CD4-positive, alpha-beta T cell treated with Interleukin-6 for 4 hours (primary cell): ENCODE measurements around the gene GRB10.
A peak's percentile ranks its signal among the peaks of the same experiment; 100 is the strongest.
"Not testable (repeated sequence)": the region's sequence is repeated elsewhere in the genome, so short reads cannot be mapped to it uniquely, and the experiment has no call there.

ENCODE experiments used
- DNase-seq: peaks from one replicate; pipeline ENCODE4 v3.0.0-alpha.2; 2020; ENCODE audit warnings: mixed read lengths

Gene GRB10

DNA sequence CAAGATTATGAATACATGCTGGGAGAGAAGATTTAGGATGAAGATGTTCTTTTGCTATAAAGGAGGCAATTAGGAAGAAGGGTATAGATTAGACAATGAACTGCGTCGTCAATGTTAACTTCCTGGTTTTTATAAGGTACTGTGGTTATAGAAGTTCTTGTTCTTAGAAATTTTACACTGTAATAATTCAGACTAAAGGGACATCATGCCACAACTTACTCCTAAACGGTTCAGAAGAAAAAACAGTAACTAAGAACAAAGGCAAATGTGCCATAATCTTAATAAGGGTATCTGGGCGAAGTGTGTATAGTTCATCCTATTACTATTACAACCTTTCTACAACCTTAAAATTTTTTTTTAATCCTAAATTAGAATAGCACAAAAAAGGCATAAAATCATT lies 186.2 kb downstream of the GRB10 start:
- no peak for DNase-seq

DNA sequence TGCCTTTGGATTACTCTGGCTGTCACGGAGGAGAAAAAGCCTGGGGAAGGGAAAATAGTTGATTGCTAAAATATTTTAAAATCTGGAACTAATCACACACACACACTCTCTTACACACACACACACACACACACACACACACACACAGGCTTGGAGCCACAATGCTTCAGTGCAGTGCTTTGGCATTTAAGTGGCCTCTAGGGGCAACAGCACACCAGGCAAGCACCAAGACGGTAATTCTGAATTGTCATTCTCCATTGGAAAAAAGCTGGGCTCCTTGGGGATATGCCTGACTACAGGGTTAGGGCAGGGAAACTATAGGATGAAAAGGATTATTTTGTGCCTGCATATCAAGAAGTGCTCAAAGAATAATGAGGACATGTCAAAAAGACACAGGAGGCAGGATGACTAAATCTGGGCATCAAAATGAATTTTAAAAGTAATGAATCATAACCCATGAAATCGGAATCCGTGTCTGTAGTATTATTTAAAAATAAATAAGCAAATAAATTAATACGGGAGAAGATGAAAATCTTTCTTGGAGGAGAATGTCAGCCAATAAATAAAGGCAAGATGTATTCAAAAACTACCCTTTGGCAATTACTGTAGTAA lies 187.1 kb downstream of the GRB10 start:
- peak; percentile 31 for DNase-seq

DNA sequence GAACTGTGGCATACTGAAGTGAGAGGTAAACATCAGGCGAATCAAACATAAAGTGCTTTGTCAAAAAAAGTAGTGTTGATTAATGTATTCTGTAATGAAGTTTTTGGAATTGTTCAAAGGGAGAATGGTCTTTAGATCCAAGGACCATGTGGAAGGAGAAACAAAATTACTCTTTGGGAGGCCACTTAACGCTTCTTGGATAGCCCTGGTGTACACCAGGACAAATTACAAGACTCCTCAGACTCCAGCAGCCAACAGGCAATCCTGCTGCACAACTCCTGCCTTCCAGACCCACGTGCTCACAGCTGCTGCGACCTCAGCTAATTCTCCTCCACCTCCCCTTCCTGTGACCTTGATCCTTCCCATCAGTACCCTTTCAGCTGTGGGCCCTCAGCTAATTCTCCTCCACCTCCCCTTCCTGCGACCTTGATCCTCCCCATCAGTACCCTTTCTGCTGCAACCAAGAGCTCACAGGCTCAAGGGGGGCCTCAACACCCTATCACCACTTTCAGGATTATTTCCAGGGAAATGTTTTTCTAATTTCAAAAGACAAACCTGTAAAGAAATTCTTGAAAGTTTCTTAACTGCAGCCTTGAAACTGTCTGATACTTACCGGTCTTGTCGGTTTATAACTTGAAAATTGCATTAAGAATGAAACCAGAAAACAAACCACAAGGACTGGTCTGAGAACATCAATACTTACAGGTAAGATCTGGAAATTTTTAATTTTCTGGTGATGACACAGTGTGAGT lies 187.8 kb downstream of the GRB10 start:
- no peak for DNase-seq

DNA sequence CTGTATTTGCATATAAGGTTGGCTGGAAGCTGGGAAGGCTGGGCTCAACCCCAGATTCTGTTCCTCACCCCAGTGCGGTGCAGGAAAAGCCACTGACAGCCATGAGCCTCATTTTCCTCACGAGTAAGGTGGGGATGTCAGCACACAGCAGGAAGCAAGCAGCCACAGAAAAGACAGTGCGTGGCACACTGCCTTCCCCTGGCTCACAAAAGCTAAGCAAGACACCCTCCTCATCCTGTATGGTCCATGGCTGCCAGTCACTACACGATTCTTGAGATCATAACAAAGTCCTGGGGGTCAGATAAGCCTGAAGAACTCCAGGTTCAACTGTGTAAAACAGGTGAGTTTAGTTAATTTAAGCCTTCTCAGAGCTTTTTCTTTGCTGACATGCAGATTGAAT lies 188.6 kb downstream of the GRB10 start:
- no peak for DNase-seq

DNA sequence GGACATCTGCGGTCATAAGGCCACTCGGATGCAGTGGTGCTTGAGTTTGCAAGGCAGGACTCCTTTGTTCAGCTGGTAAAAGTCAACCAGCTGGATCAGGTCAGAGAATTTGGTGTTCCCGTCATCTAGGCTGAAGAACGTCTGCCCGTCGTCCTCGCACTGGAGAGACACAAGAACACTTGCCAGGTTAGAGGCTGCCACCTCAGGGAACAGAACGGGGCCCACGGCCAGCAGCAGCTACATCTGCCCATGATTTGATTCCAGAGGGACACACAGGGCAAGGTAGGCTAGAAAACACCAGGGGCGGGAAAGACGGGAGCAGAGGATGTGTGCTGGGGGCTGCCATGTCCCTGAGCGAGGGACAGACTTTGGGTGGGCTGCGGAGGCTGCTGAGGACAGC lies 189.8 kb downstream of the GRB10 start:
- DNase-seq: no peak

DNA sequence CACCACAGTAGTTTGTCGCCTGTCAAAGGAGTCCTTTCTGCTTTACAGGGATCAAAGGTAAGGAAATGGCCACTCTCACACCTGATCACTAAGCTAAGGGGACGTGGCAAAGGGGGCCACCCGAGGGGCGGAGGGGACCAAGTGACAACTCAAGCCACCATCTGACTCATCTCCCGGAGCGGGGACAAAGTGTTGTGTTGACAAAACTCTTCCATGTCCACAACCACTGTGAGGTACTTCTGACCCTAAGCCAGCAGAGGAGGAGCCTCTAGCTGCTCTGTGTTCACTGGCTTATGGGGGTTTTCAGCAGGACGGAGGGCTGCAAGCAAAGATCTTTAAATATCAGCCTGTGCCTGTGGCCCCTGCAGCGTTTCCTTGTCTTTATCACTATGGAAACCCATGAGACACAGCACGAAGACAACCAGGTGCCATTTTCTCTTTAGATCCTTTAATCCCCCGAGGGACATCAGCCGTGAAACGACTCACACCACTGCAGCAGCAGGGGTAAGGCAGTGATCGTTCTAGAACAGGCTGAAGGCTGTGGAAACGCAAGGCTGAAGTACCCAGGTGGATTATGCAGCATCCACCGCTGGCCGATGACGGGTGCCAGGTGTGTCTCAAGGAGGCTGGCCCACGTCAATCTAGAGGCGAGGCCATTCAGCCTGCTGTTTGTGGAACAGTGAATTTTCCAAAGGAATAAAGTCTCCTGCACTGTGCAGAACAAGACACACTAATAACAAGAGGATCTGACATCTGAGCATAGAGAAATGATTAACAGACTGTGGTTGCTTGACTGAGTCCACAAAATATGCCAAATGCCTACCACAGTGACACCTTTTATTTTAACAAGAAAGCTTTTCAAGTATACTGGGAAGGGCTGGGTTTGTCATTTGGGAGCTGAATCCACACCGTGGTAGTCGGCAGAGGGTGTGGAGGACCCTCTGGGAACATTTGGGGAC lies 190.9 kb downstream of the GRB10 start:
- DNase-seq: no peak

DNA sequence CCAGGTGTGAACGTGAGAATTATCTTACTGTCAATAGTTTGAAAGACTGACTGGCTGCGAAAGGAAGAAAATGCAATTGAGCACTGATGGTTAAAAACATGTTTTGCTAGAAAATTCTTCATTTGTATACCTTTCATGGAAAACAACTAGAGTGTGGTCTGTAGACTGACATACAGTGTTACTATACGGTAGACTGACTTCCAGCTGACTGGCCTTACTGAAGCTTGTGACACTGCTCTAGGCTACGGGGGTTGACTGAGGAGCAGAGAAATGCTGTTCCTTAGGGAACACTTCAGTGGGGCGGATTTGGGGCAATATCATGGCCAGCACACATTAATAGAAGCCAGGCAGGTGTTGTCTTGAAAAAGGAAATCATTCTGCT lies 191.6 kb downstream of the GRB10 start:
- DNase-seq: no peak

DNA sequence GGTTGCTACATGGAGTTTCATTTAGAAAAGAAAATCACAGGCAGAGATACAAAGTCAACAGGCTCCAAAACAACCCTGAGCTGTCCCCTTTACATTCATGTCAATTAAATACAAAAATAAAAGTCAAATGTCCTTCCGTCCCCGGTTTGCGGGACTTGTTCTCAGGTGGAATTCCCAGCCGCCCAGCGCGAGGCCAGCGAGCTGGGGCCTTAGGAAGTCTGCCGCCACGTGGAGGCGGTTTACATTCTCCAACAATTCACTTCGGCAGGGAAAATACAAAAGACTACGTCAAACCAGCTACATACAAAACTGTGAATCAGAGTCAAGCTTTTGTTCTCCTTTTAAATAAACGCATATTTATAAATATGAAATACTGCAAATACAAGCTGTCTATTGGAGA lies 192.2 kb downstream of the GRB10 start:
- no peak for DNase-seq

DNA sequence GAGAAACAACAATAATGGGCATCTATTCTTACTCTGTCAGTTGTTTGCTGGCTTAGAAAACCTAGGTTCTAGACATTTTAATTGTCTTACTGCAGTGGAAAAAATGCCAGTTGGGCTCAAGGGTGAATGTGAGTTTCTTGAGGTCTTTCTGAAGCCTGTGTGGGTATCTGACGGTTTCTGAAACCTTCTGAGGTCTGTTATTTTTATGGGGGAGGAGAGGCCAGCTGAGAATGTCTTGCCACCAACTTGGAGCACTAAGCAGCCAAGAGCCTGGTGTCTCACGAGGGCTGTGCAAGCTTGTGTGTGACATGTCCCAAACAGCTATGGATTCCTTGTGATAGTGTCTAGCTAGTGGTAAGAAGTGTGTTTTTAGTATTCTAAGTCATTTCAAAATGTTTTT lies 193.3 kb downstream of the GRB10 start:
- DNase-seq: no peak

DNA sequence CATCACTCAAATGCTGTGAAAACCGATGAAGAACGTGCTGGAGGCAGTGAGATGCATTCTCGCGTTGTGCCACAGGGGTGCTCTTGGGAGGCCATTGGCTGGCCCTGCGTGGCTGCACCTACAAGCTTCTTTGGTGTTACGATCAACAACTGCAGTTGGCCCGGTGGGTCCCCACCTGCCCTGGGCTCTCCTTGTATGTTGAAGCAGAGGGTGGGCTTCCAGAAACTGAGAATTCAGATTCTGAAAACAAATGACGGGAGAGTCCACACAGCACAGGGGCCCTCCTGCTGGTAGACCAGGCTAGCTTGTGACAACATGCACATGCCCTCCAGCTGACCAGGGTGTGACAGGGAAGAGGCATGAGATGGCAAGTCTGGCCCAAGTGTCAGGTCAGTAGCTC lies 193.8 kb downstream of the GRB10 start:
- no peak for DNase-seq

DNA sequence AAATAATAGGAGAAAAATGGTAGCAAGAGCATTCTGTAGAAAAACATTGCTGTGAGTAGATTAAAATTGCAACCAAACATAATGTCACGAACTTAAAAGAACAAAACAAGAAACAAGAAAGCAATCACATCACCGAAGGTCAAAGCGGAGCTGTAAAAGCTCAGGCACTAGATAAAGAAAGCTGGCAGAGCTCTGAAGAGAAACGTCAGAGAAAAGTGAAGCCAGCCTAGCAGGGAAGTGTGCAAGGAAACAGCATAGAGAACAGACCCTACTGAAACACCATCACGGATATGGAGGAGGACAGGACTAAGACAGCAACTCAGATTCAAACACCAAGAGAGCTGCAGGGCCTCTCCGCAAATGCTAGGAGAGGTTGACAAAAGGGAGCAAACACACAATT lies 195.0 kb downstream of the GRB10 start:
- no peak for DNase-seq

DNA sequence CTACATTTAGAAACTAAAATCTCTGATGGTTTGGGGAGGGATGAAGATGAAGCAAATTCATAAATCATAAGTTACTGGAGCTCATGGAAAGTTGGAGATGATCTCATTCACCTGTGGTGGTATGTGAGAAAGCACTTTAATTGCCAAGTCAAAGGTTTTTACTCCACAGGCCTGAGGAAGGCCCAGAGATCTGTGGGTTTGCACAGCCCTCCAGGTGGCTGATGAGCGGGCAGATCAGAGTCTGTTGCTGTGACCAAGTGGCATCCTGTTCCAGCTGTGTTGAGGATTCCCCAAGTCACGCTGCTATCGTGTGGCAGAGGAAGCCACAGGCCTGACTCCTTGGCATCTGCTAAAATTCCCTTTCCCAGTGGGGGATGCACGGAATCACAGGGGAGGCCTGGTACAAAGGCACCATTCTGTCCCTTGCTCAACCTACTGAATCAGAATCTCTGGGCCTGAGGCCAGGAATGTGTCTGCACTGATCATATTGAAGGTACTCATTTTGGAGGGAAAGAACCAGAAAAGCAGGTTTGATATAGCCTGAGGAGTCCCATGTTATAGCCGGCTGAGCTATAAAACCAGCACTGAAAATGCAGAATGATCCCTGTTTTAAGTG lies 197.8 kb downstream of the GRB10 start:
- DNase-seq: no peak

DNA sequence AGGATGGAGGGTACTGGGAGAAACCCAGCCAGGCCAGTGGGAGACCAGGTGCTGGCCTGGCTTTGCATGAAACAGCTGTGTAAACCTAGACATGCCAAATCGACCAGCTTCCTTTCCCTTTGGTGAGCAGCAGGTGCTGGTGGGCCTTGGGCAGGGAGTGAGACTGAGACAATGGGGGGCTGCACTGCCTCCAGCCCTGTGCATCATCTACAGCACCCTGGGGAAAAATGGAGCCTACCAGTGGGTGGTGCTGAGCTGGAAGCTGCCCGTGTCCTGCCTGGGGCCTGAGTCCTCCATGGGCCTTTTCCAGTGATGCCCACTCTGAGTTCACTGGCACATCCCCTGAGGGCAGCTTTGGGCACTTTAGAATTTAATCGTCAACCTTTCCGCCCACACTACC lies 198.3 kb downstream of the GRB10 start:
- no peak for DNase-seq

DNA sequence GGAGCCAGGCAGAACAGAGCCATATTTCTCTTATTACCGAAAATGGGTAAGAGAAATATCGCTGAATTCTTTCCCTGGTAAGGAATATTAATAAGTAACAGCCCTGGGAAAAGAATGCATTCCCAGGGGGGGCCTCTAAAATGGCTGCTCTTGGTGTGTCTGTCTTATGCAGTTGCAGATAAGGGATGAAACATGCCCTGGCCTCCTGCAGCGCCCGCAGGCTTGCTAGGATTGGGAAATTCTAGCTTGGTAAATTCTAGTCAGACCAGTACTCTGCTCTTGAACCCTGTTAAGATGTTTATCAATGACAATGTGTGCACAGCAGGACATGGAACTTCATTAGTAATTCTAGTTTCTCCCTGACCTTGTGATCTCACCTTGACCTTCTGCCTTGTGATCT lies 199.4 kb downstream of the GRB10 start:
- DNase-seq: not testable (repeated sequence)

DNA sequence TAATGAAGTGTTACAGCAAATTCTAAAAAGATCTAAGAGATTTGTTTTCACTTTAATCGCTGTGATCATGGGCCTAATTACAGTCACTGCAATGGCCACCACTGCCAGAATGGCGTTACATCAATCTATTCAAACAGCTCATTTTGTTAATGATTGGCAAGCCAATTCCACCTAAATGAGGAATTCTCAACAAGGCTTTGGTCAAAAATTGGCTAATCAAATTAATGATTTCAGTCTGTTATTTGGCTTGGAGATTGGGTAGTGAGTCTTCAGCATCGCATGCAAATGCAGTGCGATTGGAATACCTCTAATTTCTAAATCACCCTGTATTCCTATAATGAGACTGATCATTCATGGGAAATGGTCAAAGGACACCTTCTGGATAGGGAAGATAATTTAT lies 200.4 kb downstream of the GRB10 start:
- DNase-seq: not testable (repeated sequence)

DNA sequence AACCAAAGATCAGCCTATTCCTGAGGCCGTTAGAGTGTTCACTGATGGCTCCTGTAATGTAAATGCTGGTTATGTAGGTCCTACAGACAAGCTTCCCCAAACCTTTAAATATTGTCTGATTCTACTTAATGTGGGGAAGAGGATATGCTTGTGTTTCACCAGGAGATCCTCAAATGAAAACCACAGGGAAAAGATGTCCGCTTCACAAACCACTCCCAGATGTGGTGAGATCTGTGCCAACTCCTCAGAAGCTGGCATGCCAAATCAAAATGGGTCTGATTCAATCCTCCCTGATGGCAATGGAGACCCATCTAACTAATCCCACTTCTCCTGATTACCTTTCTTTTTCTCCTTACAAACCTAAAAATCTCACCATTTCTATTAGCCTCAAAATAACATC lies 202.0 kb downstream of the GRB10 start:
- not testable (repeated sequence) for DNase-seq

DNA sequence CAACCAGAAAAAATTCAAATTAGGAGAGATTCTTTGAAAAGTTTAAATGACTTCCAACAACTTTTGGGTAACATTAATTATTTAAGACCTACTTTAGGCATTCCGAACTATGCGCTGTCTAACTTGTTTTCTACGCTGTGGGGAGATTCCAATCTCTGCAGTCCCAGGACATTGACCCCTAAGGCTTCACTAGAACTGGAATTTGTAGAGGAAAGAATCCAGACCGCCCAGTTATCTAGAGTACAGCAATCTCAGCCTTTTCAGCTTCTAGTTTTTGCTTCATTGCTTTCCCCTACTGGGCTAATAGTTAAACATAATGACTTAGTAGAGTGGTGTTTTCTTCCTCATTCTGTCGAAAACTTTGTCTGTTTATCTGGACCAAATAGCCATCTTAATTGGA lies 202.6 kb downstream of the GRB10 start:
- no peak for DNase-seq

DNA sequence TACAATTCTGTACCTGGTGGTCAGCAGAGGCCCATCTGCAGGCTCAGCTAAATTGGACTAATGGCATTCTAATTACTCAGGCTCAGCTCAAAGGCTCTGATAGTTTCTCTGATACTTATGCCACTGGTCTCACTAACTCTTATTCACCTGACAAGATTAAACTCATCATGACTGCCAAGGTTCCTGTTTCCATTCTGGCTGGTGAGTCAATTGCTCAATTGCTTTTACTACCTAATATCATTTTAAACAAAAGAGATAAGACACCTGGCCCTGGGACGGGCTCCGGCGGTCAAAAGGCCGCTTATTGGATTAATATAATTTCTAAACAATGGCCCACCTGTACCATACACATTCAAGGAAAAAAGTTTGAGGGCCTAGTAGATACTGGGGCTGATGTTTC lies 204.6 kb downstream of the GRB10 start:
- not testable (repeated sequence) for DNase-seq

DNA sequence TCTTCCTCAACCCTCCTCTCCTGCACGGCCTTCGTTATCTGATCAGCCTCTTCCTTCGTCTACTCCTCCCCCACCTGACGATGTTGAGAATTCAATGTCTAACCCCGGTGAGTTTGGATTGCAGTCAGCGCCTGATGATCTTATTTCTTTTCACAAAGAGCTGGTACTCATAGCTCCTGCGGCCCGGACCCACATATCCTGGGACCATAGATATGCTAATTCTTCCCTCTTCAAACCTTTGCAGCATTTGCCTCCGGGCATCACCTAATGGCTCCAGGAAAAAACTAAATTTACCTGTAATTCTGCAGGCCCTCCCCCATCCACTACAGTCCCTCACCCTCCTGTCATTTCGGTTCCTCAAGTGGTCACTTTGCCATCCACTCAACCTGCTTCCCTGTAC lies 205.1 kb downstream of the GRB10 start:
- no peak for DNase-seq

DNA sequence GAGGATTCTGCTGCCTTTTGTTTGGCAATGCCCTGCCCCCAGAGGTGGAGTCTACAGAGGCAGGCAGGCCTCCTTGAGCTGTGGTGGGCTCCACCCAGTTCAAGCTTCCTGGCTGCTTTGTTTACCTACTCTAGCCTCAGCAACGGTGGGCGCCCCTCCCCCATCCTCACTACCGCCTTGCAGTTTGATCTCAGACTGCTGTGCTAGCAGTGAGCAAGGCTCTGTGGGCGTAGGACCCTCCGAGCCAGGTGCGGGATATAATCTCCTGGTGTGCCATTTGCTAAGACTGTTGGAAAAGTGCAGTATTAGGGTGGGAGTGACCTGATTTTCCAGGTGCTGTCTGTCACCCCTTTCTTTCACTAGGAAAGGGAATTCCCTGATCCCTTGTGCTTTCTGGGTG lies 206.3 kb downstream of the GRB10 start:
- not testable (repeated sequence) for DNase-seq

DNA sequence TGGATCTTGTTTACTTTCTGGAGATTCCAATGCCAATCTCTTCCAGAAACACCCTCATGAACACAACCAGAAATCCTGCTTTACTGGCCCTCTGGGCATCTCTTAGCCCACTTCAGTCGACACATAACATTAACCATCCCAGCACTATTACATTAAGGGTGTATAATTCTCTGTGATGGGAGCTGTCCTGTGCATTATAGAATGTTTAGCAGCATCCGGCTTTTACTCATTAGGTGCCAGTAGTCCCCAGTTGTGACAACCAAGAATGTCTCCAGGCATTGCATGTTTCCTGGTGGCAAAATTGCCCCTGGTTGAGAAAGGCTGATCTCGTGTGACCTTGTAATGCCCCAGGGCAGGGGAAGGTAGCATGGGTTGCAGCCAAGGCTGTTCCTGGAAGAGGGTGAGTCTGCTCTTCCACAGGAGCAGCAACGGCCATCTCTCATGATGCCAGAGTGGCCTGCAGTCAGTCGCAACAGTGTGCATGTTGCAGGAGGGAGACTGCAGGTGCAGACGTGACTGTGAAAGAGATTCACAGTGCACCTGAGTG lies 214.9 kb downstream of the GRB10 start:
- no peak for DNase-seq

DNA sequence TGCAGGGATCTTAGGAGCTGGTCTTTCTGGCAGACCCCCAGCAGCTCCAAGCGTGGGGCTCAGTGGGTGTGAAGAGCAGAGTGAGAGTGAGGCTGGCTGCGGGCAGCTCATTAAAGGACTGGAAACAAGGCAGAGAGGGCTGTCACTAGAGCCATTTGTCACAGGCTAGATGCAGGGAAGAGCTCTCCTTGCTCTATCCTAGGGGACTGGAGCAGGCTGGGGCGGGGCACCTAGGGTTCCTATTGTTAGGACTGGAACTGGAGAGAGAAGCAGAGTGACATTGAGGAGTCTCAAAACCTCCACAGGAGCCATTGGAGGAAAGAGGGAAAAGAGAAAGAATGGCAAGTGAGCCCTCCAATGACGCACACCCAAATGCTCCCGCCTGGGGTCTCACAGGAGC lies 216.7 kb downstream of the GRB10 start:
- no peak for DNase-seq

DNA sequence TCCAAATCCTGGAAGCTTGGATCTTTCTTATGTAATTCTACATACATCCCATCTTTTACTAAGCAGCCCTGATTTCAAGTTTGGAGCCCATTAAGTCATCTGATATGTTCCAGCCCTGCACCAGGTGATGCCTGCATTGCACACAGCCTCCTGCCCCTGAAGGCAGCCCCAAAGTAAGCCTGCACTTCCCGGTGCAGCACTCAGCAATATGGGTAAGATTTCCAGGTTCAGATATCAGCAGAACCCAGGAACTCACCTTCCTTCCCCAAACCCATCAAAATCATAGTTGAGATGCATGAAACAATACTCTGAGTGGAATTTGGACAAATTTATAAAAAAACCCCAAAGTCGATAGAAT lies 217.2 kb downstream of the GRB10 start:
- no peak for DNase-seq
